Fibroblast of lung (primary cell): Measurements from ENCODE around the gene SUCO. TPM values are rescaled to one million over a fixed set of nuclear protein-coding genes. Genes with fewer than 3 reads are reported as not detected.

ENCODE experiments used
- DNase-seq, 2 donors: peaks; one replicate each; pipeline versions ENCODE4 v3.0.0 to v3.0.0-alpha.2; 2010; ENCODE audit warnings: low read depth in 2 of 2
- H2AFZ ChIP-seq: 2 replicates; pipeline ENCODE4 v1.5.1; 2012; ENCODE audit warnings: low read length, control low read depth, inconsistent platforms
- H3K27ac ChIP-seq: 2 replicates; pipeline ENCODE4 v1.5.1; 2011; ENCODE audit warnings: low read length, control low read depth; ENCODE audit not compliant: insufficient read depth
- H3K27me3 ChIP-seq: 2 replicates; pipeline ENCODE4 v1.5.1; 2011; ENCODE audit warnings: mild to moderate bottlenecking, low read length; ENCODE audit not compliant: control insufficient read depth, insufficient read depth
- H3K36me3 ChIP-seq: 2 replicates; pipeline ENCODE4 v1.5.1; 2011; ENCODE audit warnings: low read length; ENCODE audit not compliant: control insufficient read depth, insufficient read depth
- H3K4me1 ChIP-seq: 2 replicates; pipeline ENCODE4 v1.5.1; 2011; ENCODE audit warnings: low read length; ENCODE audit not compliant: control insufficient read depth, insufficient read depth; ENCODE audit errors: extremely low read depth
- H3K4me2 ChIP-seq: 2 replicates; pipeline ENCODE4 v1.5.1; 2011; ENCODE audit warnings: low read length, control low read depth; ENCODE audit not compliant: insufficient read depth; ENCODE audit errors: extremely low read depth
- H3K4me3 ChIP-seq, 4 experiments: fragments of 200-600 bp in 1 of 4; sonication (generic) in 1 of 4; replicated peaks in 1 of 4; 2 replicates each; pipeline ENCODE4 v1.5.1; 2011 to 2016; ENCODE audit warnings: low read length in 4 of 4, low read depth in 3 of 4, mild to moderate bottlenecking in 3 of 4, control low read depth in 2 of 4, inconsistent platforms in 1 of 4, mixed read lengths in 1 of 4; ENCODE audit not compliant: insufficient read depth in 1 of 4; ENCODE audit errors: control extremely low read depth in 1 of 4
- H3K79me2 ChIP-seq: 2 replicates; pipeline ENCODE4 v1.5.1; 2012; ENCODE audit warnings: mild to moderate bottlenecking, low read length, inconsistent platforms; ENCODE audit not compliant: control insufficient read depth, insufficient read depth
- H3K9ac ChIP-seq: 2 replicates; pipeline ENCODE4 v1.5.1; 2011; ENCODE audit warnings: mild to moderate bottlenecking, low read length, control low read depth; ENCODE audit not compliant: insufficient read depth
- H3K9me3 ChIP-seq: 2 replicates; pipeline ENCODE4 v1.5.1; 2012; ENCODE audit warnings: low read depth, low read length; ENCODE audit not compliant: control insufficient read depth, insufficient read depth
- H4K20me1 ChIP-seq: 2 replicates; pipeline ENCODE4 v1.5.1; 2011; ENCODE audit warnings: low read length; ENCODE audit not compliant: control insufficient read depth, insufficient read depth; ENCODE audit errors: extremely low read depth
- EZH2 ChIP-seq: IDR thresholded peaks from 2 replicates; pipeline ENCODE4 v1.5.1; 2012; ENCODE audit warnings: low read length, control low read depth, mild to moderate bottlenecking; ENCODE audit errors: missing control alignments
- polyA plus RNA-seq, 2 donors: library from polyadenylated mRNA; depleted of rRNA in 1 of 2; stranded (reverse) in 1 of 2; unstranded in 1 of 2; fragments of >200 nt; gene quantifications; 2 replicates each; pipeline ENCODE4 v1.2.1, GENCODE V29; 2011 to 2012; ENCODE audit warnings: missing spikeins in 1 of 2
- total RNA-seq: library from RNA; depleted of rRNA; stranded (reverse); fragments of >200 nt; gene quantifications from 2 replicates; pipeline ENCODE4 v1.2.1, GENCODE V29; 2014
- TF ChIP-seq, protein P1 (sequence below), 2 donors: IDR thresholded peaks in 1 of 2; conservative IDR thresholded peaks in 1 of 2; 1 replicate in 1 of 2; 2 replicates in 1 of 2; pipeline ENCODE4 v1.5.1; 2011 to 2012; ENCODE audit warnings: low read length in 2 of 2, control low read depth in 1 of 2, inconsistent platforms in 1 of 2, low read depth in 1 of 2, mild to moderate bottlenecking in 1 of 2

The SUCO gene
- total and polyA plus RNA-seq, 2 donors (not counting 1 experiment from before 2014, with no cell fraction given): 20.4 to 25.8 TPM

- Histone ChIP-seq H3K27me3 (no peaks in the 10 kb centered on the region), H3K9ac (no peak overlapping the region), H3K4me3 (no peak overlapping the region), H3K9me3 (no peaks in the 10 kb centered on the region), H2AFZ (no peak overlapping the region), H3K27ac (no peak overlapping the region), H3K79me2 (no peaks in the 10 kb centered on the region), H4K20me1 (no peaks in the 10 kb centered on the region), H3K4me1 (no peaks in the 10 kb centered on the region), H3K36me3 (no peaks in the 10 kb centered on the region), H3K4me2 (no peak overlapping the region)
- DNase-seq: peak in 1 of 2 donors; percentile 5
- TF ChIP-seq, protein P1, sequence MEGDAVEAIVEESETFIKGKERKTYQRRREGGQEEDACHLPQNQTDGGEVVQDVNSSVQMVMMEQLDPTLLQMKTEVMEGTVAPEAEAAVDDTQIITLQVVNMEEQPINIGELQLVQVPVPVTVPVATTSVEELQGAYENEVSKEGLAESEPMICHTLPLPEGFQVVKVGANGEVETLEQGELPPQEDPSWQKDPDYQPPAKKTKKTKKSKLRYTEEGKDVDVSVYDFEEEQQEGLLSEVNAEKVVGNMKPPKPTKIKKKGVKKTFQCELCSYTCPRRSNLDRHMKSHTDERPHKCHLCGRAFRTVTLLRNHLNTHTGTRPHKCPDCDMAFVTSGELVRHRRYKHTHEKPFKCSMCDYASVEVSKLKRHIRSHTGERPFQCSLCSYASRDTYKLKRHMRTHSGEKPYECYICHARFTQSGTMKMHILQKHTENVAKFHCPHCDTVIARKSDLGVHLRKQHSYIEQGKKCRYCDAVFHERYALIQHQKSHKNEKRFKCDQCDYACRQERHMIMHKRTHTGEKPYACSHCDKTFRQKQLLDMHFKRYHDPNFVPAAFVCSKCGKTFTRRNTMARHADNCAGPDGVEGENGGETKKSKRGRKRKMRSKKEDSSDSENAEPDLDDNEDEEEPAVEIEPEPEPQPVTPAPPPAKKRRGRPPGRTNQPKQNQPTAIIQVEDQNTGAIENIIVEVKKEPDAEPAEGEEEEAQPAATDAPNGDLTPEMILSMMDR (conservative IDR thresholded peaks at IDR 0.05 in 1 of 2, IDR thresholded peaks at IDR 0.05 in 1 of 2; ENCODE audit: low read depth in 1 of 2, low read length in 2 of 2): no peak
- TF ChIP-seq EZH2: no peak
These were observed 74.2 kb downstream of the SUCO start for GRCh38 chr1:172607145-172607544.

- H3K9ac ChIP-seq: no peak overlapping the region
- H3K36me3 ChIP-seq: no peaks in the 10 kb centered on the region
- no peaks in the 10 kb centered on the region for H3K4me1 ChIP-seq
- H2AFZ ChIP-seq: no peak overlapping the region
- H3K9me3 ChIP-seq: no peaks in the 10 kb centered on the region
- H3K4me3 ChIP-seq: no peak overlapping the region
- H3K79me2 ChIP-seq: no peaks in the 10 kb centered on the region
- DNase-seq: no peak
- no peaks in the 10 kb centered on the region for H4K20me1 ChIP-seq
- no peaks in the 10 kb centered on the region for H3K27me3 ChIP-seq
- TF ChIP-seq, protein P1 (conservative IDR thresholded peaks at IDR 0.05 in 1 of 2, IDR thresholded peaks at IDR 0.05 in 1 of 2; ENCODE audit: low read depth in 1 of 2, low read length in 2 of 2): no peak
- no peak for TF ChIP-seq EZH2
- H3K4me2 ChIP-seq: no peak overlapping the region
- no peak overlapping the region for H3K27ac ChIP-seq
These were observed 75.2 kb downstream of the SUCO start for GRCh38 chr1:172608098-172608601.

DNA sequence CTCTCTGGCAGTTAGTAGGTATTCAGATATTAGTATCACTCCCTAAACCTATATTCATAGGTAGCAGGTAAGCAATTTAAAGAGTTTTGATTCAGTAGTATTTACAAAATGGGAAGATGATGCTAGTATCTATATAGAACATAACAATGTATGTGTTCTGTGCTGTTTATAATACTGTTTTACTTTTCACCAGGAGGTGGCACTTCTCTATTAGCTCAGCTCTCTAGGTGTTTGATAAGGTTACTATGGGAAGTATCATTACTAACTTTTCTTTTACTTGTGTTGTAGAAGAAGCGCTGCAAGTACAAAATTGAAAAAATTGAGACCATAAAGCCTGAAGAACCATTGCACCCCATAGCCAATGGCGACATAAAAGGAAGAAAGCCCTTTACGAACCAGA is 76.6 kb downstream of the SUCO start:
- no peak overlapping the region for H3K9ac ChIP-seq
- TF ChIP-seq EZH2: no peak
- TF ChIP-seq, protein P1 (conservative IDR thresholded peaks at IDR 0.05 in 1 of 2, IDR thresholded peaks at IDR 0.05 in 1 of 2; ENCODE audit: low read depth in 1 of 2, low read length in 2 of 2): peak in 1 of 2 donors; percentile 24
- no peaks in the 10 kb centered on the region for H3K4me1 ChIP-seq
- no peak overlapping the region for H3K4me2 ChIP-seq
- H3K27ac ChIP-seq: no peak overlapping the region
- H3K9me3 ChIP-seq: no peaks in the 10 kb centered on the region
- no peaks in the 10 kb centered on the region for H4K20me1 ChIP-seq
- H2AFZ ChIP-seq: no peak overlapping the region
- H3K27me3 ChIP-seq: no peaks in the 10 kb centered on the region
- H3K79me2 ChIP-seq: no peaks in the 10 kb centered on the region
- no peaks in the 10 kb centered on the region for H3K36me3 ChIP-seq
- peak; percentile 6 to 19 for DNase-seq
- H3K4me3 ChIP-seq: no peak overlapping the region
